Muscle of leg (tissue), 11 donors: Measurements from ENCODE around the gene DOC2B. TPM values are rescaled to one million over a fixed set of nuclear protein-coding genes. Genes with fewer than 3 reads are reported as not detected.
A peak's percentile ranks its signal among the peaks of the same experiment; 100 is the strongest.
"Not testable (repeated sequence)": the region's sequence is repeated elsewhere in the genome, so short reads cannot be mapped to it uniquely, and the experiment has no call there.

Source experiments
- DNase-seq: peaks from one replicate; pipeline ENCODE4 v3.0.0; 2013
- H3K27ac ChIP-seq: one replicate; pipeline ENCODE4 v1.5.1; 2013; ENCODE audit warnings: mild to moderate bottlenecking, low read length, control low read depth
- H3K27me3 ChIP-seq: one replicate; pipeline ENCODE4 v1.6.1; 2013; ENCODE audit warnings: low read length; ENCODE audit not compliant: control insufficient read depth, insufficient read depth
- H3K36me3 ChIP-seq: one replicate; pipeline ENCODE4 v1.6.1; 2013; ENCODE audit warnings: low read length; ENCODE audit not compliant: control insufficient read depth, insufficient read depth
- H3K4me1 ChIP-seq: one replicate; pipeline ENCODE4 v1.6.1; 2013; ENCODE audit warnings: low read length; ENCODE audit not compliant: control insufficient read depth, insufficient read depth
- H3K4me3 ChIP-seq: one replicate; pipeline ENCODE4 v1.5.1; 2013; ENCODE audit warnings: low read length, control low read depth
- H3K9me3 ChIP-seq: replicated peaks from 2 replicates; pipeline ENCODE4 v1.6.1; 2013; ENCODE audit warnings: low read depth, low read length; ENCODE audit not compliant: control insufficient read depth
- WGBS: methylation state at CpG from one replicate; pipeline ENCODE4 v1.1.5; 2013; ENCODE audit warnings: missing lambda C conversion rate; ENCODE audit not compliant: insufficient coverage; 5-methylcytosine and 5-hydroxymethylcytosine counted together
- polyA plus RNA-seq, 8 donors: library from polyadenylated mRNA; unstranded; fragments of 120-200 nt; gene quantifications; one replicate each; pipeline versions ENCODE4 v1.2.1 to v1.2.3, GENCODE V29; 2013; ENCODE audit warnings: inconsistent platforms in 1 of 8, low replicate concordance in 1 of 8; ENCODE audit not compliant: insufficient read length in 8 of 8, insufficient read depth in 1 of 8
- total RNA-seq: library from RNA; stranded (reverse); fragments of 120-200 nt; gene quantifications from one replicate; pipeline ENCODE4 v1.2.4, GENCODE V29; 2013

DOC2B gene
- total and polyA plus RNA-seq, 9 donors, result 2.4 to 6.5 (median 4.5) TPM

DNA sequence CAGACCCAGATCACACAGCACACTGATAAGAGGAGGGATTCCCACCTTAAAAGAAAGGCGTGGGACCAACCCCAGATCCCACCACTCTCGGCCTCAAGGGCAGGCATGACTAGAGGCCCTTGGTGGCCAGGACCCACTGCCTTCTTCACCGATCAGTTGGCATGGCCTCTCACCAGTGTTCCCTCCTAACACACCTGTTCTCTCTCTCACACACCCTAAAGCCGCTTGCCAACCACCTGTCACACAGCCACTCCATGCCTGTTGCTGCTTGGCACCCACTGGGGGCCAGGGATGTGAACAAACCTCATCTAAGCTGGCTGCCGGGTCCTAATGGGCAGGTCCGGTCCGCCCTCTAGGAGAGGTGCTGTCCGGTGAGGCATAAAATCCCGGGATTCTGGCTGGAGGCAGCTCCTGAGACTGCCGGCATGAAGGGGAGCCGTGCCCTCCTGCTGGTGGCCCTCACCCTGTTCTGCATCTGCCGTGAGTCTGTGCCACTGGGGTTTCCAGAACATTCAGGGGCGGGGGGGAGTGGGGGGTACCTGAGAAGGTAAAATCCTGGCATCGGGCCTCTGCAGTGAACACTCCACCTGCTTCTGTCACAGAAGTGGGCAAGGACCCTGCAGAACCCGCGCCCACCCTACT is 44.2 kb downstream of the DOC2B start, which contains the start of gene SCGB1C2:
Gene SCGB1C2, plus strand, starts transcription at position 404 of the 642 bp plus-strand sequence. Its CDS starts 22 bp downstream, at position 426.
- not testable (repeated sequence) for H3K27ac ChIP-seq, H3K36me3 ChIP-seq, H3K9me3 ChIP-seq, H3K4me3 ChIP-seq, H3K4me1 ChIP-seq, H3K27me3 ChIP-seq, DNase-seq
- WGBS, result no CpG with 5 or more reads among the region's 16 CpGs

DNA sequence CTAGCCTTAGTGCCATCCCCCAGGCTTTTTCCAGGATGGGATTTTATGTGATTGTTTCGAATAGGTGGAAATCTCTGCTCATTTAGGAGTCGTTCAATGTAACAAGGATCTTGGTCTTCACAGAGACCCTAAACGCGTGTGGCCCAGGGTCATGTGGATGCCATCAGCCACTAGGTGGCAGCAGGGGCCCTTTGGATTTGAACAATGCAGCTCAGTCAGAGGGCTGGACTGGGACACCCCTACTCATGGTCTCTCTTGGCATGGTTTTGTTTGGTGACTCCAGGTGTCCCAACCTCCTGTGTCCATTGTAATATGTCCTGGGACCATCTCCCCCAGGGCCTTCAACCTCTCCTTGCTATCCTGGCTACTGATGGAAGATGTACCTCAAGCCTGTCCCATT is 44.9 kb downstream of the DOC2B start:
- WGBS, result no CpG with 5 or more reads among the region's 4 CpGs
- not testable (repeated sequence) for H3K36me3 ChIP-seq, H3K4me3 ChIP-seq, DNase-seq, H3K27ac ChIP-seq, H3K27me3 ChIP-seq, H3K4me1 ChIP-seq, H3K9me3 ChIP-seq

- H3K4me1 ChIP-seq, H3K9me3 ChIP-seq, H3K27me3 ChIP-seq, H3K4me3 ChIP-seq, DNase-seq, H3K27ac ChIP-seq, H3K36me3 ChIP-seq: not testable (repeated sequence)
- no CpG with 5 or more reads among the region's 1 CpG for WGBS
Observed at GRCh38 chr17:135895-136294, 45.6 kb downstream of the DOC2B start.

DNA sequence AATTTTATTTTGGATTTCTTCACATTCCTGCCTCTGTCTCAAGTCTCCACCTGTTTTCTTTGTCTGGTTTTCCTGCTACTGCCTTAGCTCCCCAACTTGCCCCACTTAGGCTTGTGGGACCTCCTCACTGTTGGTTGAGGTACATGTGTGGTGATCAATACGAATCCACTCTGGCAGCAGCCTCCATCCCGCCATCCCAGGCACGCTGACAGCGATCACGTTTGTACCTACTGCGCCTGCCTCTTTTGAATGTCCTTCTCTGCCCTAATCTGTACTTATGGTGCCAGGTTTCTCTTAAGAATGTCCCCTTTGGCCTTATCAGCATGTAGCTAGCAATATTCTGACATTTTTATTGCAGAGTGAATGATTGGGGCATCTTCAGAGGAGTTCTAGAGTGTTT is 46.4 kb downstream of the DOC2B start:
- H3K27ac ChIP-seq, H3K4me1 ChIP-seq, H3K4me3 ChIP-seq, H3K27me3 ChIP-seq, H3K36me3 ChIP-seq, DNase-seq, H3K9me3 ChIP-seq: not testable (repeated sequence)
- WGBS, result no CpG with 5 or more reads among the region's 6 CpGs

DNA sequence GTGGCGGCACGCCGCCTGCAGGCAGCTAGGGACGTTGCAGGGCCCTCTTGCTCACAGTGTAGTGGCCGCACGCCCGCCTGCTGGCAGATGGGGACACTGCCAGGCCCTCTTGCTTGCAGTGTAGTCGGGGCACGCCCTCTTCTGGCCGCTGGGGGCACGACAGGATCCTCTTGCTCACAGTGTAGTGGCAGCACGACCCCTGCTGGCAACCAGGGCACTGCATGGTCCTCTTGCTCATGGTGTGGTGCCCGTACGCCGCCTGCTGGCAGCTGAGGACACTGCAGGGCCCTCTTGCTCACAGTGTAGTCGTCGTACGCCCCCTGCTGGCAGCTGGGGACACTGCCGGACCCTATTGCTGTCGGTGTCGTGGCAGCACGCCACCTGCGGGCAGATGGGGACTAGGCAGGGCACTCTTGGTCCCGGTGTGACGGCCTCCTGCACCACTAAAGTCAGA is 47.1 kb downstream of the DOC2B start:
- not testable (repeated sequence) for H3K4me3 ChIP-seq, H3K27me3 ChIP-seq, DNase-seq, H3K4me1 ChIP-seq, H3K27ac ChIP-seq, H3K36me3 ChIP-seq, H3K9me3 ChIP-seq
- WGBS, result no CpG with 5 or more reads among the region's 25 CpGs

DNA sequence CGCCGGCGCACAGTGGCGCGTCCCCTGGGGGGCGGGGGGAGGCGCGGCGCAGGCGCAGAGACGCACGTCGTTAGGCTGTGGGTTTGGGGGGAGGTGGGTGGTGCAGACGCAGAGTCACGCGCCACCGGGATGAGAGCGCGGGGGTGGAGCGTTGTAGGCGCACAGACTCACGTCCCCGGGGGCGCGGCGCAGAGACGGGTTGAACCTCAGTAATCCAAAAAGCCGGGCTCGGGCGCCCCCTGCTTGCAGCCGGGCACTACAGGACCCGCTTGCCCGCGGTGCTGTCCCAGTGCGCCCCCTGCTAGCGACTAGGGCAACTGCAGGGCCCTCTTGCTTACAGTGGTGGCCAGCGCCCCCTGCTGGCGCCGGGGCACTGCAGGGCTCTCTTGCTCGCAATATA is 47.5 kb downstream of the DOC2B start:
- H3K27ac ChIP-seq, DNase-seq, H3K36me3 ChIP-seq, H3K27me3 ChIP-seq, H3K4me1 ChIP-seq, H3K9me3 ChIP-seq, H3K4me3 ChIP-seq: not testable (repeated sequence)
- no CpG with 5 or more reads among the region's 40 CpGs for WGBS

DNA sequence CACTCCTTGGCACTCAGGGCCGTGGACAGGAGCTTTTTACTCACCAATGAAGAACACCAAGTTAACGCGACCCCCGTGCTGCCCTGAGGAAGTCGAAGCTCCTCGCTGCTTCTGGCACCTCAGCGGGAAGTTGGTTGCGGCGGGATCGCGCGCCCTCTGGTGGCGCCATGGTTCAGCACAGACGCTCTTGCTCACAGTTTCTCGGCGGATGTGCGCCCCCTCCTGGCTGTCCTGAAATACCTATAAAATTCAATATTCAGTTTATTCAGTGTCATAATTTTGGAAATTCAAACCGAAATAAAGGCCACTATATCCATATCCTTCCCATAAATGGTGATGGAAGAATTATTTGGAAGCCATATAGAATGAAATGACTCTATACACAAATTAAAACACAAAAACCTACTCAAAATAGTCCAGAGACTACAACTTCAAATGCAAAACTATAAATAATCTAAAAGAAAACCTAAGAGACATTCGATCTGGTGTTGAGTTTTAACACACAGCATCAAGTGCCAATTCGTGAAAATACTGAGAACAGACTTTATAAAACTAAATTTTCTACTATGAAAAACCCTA is 63.0 kb downstream of the DOC2B start:
- H3K4me3 ChIP-seq, H3K36me3 ChIP-seq, H3K27ac ChIP-seq, H3K9me3 ChIP-seq, H3K4me1 ChIP-seq, H3K27me3 ChIP-seq: not testable (repeated sequence)
- DNase-seq, result peak; percentile 0
- WGBS, result no CpG with 5 or more reads among the region's 20 CpGs

GRCh38 chr17:113111-113510 is 68.3 kb downstream of the DOC2B start:
- not testable (repeated sequence) for H3K27me3 ChIP-seq, H3K9me3 ChIP-seq, H3K27ac ChIP-seq, H3K36me3 ChIP-seq, H3K4me1 ChIP-seq, H3K4me3 ChIP-seq
- WGBS, result no CpG with 5 or more reads among the region's 5 CpGs
- DNase-seq, result peak; percentile 29

Other genes with a start within 250 kb of the DOC2B start
- not detected for gene SCGB1C2, start 44.1 kb downstream of the DOC2B start, total RNA-seq
- gene SCGB1C2, start 44.1 kb downstream of the DOC2B start, polyA plus RNA-seq, result under 1 TPM in 1 of 8 donors, not detected in 7; 0.68 TPM
- 6.1 TPM for gene RPH3AL, start 171.2 kb upstream of the DOC2B start, total RNA-seq
- 1 to 10 TPM; 3.0 to 5.6 (median 4.7) TPM for gene RPH3AL, start 171.2 kb upstream of the DOC2B start, polyA plus RNA-seq